ENCODE results near the gene TKT.

TKT gene

DNA sequence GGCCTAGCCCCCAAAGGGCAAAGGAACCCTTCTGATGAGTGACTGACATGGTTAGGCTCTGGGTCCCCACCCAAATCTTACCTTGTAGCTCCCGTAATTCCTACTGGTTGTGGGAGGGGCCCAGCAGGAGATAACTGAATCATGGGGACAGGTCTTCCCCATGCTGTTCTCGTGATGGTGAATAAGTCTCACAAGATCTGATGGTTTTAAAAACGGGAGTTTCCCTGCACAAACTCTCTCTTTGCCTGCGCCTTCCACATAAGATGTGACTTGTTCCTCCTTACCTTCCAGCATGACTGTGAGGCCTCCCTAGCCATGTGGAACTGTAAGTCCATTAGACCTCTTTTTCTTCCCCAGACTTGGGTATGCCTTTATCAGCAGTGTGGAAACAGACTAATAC lies 16.9 kb downstream of the TKT start:
- DNase-seq = no peak

DNA sequence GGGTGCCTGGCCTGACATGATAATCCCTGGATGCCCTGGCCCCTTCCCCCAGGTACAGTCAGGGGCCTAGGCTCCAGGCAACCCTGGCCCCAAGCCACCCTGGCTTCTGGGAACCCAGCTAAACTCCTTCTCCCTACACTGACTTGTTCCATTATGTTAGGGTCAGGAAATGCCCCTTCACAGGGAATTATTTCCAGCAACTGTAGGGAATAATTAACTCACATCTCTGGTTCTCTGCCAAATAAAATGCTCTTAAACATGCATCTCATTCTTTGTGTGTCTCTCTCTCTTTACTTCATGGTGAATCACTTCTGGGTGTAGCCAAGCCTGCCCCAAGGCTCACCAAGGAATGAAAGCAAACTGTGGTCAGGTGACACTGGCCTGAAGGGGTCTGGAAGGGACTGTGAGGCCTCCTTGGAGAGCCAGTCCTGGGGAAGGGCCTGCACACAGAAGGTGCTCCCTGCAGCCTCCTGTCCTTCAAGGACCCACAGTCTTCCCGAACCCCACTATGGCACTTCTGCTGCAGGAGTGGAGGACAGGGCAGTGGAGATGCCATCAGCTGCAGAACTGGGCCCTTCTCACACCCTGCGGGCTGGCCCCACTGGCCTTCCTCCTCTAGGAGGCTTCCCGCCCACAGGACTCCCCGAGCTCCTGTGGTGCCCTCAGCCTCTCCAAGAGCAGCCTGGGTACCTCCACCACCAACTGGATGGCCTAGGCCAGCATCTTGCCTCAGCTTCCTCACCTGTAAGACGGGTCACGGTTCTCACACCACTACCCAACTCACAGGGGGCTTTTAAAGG lies 17.6 kb downstream of the TKT start:
- DNase-seq = no peak

DNA sequence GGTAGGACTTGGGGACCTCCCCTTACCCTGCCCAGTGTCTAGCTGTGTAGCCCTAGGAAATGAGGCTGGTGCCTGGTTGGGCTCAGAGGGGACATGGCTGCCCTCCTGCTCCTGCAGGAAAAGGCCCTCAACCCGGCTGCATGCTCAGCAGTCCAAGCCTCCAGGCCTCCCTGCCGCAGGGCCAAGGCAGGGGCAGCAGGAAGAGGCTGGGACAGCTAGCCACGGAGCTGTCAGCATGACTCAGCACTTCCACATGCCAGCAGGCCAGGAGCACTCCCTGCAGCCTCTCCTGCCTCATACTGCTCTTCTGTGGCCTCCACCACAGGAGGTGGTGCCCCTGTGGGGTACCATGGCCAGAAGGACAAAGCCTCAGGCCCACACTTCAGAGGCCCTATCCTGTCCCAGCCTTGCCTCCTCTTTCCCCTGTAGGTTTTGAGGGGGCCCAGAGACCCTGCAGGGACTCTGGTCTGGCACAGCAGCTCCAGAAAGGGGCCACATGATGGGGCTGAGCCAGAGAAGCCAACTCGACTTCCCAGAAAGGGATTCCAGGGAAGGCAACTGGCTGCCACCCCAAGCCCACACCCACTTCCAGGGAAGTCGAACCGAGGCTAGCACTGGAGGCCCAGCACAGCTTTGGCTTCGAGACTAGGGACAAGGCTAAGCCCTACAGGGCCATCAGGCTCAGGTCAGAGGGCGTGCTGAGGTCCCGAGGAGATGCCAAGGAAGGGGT lies 19.5 kb downstream of the TKT start:
- DNase-seq = no peak

DNA sequence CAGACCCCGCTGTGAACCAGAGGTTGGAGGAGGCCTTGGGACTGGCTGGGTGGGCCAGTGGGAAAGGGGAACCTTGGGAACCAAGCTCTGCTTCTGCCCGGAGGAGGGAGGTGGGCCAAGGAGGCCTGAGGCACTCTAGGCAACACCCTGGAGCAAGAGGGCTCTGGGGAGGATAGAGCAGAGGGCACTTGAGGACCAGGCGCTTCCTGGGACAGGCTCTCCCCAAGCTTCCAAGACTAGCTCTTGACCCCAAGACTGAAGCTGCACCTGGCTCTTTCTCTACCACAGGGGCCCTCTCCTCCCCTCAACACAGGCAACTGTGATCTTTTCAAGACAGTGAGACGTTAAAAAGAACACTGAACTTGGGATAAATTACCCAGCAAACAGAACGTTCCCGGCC lies 20.3 kb downstream of the TKT start:
- DNase-seq = no peak

DNA sequence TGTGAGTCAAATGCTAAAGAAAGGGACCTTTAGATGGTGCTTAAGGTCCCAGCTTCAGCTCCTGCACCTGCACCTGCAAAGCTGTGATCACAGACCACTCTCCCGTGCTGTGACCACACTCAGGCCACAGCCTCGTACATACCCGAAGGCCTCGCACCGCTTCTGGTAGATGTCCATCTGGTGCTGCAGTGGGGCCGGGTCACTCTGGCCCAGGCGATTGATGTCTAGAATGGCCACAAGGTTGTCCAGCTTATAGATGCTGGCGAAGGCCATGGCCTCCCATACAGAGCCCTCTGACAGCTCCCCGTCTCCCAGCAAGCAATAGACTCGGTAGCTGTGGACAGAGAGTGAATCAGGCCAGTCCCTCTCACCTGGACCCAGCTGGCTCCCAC lies 21.0 kb downstream of the TKT start:
- DNase-seq = no peak

DNA sequence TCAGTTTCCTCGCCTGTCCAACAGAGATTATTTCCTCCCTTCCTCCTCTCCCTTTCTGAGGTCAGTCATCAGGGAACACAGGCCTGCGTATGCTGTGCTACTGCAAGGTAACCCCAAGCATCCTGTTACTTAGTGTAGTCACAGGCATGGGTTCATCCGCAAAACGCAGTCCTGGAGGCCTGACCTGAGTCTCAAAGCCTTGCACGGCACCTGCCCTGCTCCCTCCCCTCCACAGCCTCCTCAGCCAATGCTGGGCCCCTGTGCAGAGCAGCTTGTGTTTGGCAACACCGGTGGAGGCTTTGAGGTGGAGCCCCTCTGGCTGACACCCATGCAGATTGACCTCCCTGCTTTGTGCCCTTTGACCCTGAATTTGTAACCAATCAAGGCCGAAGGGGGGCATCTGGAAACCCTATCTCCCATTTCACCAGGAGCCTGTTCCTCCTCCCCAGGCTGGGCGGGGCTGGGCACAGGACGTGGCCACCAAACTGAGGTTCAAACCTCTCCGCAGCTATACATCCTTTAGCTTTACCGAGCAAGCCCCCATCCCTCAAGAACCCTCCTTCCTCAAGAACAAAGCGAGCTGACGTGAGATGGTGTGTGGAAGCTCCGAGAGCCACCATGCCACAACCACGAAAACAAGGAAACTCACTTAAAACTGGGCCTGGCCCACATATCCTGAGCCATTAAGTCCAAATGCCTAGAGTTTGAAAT lies 21.5 kb downstream of the TKT start:
- DNase-seq = no peak

DNA sequence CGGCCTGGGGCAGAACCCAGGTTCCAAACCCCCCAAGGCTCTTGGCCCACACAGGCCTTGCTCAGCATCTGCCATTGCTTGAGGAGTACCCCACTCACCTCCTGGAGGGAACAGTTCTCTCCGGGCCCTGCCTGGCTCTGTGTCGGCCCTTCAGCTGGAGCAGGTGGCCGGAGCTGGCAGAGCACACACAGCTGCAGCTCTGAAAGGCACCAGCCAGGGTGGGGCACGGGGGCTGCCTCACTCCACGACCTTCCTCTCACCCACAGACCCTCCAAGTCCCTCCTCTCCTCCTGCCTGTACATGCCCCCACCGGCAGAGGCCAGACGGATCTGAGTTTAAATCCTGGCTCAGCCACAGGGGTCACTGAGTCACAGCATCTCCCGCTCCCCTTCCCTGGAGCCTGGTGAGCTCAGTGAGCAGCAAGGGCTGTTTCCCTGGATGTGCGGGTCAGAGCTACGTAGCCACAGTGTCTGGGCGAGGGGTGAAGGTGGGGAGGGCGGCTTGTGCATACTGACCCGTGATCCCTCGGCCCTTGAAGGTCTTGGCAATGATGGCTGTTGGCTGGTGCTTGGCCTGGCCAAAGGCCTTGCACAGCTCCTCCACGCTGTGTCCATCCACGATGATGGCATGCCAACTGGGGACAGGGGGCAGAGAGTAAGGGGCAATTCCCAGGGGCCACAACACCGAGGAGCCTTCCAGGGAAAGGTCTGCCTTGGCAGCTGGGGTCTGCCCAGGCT lies 23.0 kb downstream of the TKT start:
- DNase-seq = no peak

DNA sequence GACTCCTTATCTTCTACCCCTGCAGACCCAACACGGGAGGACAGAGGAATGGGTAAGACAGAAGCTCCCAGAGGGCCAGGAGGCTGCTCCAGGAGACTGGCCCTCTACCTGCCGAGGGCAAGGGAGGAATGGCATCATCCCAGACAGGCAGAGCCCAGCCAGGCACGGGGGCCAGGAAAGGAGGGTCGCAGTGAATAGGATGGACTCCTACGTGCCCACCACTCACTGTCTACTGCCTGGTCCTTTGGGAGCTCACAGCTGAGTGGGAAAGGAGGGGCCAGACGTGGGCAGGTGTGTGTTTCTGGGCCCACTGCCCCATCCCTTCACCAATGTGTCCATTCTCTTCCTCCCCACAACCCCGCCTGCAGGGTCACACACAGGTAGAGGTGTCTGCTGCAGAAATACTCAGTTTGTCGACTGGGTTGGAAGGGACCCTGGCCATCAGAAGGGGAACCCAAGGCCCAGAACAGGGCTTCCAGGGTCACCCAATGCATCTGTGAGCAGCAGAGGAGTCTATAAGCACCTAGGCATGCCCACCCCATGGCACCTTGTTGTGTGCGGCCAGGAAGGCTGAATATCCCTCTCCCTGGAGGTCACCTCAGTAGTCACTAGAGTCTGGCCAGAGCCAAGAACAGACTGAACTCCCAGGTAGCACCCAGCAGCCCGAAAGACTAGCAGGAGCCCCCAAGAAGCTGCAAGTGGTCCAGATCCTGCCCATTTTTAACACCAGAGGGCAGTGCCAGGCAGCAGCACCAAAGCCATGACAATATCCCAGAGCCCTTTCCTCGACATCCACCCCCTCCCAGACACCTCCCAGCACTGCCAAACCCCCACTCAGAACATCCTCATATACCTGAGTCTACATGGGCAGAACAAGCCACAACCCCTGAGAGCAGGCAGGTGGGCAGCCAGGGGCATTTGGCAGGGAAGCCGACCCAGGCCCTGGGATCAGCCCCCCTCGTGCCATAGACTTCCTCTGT lies 24.0 kb downstream of the TKT start:
- no peak for DNase-seq

DNA sequence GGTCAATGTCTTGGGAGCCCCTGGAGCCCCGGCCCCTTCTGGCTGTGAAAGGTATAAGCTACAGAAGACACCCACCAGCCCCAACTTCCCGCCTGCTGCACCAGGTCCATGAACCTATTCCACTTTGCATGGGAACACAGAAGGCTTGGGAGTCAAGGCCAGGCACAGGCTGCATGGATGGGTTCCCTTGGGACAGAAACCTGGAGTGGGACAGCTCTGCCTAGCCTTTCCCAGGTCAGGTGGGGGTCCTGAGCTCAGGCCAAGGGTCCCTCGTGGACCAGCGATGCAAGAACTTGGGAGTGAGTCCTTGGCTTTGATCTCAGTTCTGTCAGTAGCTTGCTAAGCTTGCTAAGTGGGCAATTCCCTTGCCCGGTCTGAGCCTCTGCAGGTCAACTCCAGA lies 25.0 kb downstream of the TKT start:
- no peak for DNase-seq

DNA sequence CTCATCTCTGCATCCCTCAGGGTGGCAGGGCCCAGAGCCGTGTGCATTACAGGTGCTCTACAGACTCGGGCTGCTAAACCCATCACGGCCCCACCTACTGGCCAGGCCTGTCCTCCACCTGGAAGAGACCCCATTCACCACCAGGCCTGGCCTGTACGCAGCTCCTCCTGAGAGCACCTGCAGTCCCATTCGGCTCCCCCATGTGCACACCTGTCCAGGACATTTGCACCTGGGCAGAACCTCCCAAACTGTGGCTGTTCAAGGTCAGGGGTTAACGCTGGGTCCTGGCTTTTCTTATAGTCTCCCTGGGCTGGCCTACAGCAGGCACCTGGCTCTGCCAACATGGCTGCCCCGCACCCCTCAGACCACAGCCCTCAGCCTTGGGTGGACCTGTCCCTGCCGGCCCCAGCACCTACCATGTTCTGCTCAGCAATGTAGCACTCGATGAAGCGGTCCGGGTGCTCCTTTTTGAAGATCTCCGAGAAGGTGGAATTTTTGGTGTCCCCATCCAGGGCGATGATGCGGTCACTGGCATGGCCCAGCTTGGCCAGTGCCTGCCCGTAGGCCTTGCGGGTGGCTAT lies 25.7 kb downstream of the TKT start:
- DNase-seq = no peak

DNA sequence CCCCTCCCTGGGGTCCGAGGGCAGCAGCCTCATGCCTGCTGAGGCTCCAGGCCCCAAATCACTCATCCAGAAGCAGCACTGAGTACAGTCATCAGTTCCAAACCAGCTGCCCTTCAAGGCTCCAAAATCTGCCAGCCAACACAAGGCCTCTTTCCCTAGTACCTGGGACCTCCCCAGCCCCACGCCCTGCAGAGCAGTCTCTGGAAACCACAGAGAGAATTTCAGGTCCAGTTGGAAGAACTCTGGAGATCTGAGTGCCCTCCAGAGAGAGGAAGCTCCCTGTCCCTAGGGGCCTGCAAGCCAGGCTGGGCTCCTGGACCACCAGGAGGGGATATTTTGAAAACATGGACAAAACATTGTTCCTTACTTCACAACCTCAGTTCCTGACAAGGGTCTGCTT lies 26.2 kb downstream of the TKT start:
- no peak for DNase-seq

DNA sequence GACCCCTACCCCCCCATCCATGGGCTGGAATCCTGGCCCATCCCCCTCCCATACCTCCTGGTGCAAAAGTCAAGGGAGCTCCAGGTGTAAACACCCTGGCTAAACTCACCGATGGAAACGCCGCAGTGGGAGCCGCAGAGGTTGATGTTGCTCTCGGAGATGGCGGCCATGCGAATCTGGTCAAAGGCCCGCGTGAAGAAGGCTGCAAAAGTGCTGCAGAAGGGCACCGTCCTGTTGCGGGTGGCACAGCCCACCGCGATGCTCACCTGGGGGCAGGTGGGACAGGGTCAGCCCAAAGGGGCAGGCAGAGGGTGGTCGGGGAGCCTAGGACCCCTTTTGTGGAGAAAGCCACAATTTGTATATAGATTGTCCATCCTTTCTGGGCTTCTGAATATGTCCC lies 26.7 kb downstream of the TKT start:
- no peak for DNase-seq

DNA sequence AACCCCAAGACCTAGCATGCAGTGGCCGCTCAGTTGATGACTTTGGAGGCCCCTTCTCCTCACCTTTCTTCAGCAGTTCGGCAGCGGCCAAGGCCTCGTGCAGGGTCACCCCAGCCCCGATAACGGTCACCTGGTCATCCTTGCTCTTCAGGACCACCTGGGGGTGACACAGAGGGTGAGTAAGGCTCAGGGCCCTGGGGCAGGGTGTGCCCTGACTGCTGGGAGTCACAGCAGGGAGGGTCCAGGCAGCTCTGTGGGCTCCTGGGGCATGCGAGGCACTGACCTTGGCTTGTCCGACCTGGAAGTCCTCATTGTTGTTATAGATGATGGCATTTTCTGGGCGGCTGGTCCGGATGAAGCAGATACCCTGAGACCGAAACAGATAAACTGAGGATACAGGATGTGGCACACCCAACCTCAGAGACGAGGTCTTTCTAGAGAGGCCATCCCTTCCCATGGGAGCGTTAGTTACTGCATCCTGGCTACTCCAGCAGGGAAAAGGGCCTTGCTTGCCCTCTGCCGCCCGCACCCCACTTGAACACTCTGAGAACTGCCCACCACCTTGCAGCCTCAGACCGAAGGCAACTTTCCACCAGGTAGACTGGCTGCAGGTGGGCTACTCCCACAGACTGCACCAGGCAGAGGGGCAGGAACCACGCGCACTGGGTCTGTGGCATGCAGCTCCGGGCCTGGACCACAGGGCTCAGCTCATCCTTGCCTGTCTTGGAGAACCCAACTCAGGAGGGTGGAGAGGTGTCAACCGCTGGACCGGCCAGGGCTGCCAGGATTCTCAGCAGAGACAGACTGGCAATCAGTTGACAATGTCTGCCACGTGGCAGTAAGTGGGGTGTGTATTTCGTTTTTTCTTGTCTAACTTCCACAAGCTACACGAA lies 27.6 kb downstream of the TKT start:
- no peak for DNase-seq

DNA sequence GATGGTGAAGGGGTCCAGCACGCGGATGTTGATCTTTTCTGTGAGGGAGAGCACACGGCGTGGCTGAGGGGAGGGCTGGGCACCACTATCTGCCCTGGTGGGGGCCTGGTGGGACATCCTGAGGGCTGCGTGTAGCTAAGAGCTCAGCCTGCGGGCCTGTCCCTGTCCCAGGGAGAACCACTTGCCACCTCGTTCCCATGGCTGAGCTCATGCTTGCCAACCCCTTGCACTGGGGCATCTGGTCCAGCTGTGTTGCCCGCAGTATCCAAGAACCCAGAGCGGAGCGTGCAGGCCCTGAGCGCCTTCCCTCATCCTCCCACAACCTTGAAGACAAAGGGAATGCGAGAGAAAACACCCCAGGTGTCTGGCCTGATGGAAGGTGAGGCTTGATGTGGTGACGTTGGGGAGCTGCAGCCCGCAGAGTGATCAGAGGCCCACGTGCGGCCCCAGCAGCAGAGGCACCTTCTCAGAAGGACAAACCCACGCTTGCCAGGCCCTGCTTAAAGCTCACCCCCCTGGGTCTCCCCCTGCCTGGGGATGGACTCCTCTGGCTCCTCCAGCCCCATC lies 28.9 kb downstream of the TKT start:
- DNase-seq = no peak

DNA sequence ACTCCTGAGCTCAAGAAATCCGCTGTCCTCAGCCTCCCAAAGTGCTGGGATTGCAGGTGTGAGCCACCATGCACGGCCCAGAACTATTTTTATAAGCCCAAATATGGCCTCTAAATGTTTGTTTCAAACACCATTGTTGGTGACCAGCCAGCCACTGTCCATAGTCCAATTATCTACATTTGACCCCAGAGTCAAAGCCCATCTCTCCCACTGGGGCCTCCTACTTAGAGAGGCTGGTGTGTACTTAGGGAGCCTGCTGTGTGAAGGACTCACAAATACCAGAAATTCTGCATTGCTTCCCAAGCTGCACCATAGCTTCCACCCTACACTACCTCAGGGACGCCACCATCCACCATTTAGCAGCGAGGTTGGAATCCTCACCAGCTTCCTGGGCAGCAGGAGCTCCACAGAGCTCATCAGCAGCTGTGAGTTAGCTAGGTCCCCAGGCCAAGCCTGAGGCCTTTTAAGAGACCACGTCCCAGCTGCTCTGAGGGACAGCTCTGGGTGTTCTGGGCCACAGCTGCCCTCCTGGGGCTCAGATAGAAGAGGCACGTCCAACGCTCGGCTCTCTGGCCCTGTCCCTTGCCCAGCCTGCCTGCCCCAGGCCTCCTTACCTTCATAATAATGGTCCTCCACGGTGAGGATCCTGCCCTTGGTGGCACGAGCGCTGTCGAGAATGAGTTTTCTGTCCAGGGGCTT lies 29.5 kb downstream of the TKT start:
- no peak for DNase-seq

DNA sequence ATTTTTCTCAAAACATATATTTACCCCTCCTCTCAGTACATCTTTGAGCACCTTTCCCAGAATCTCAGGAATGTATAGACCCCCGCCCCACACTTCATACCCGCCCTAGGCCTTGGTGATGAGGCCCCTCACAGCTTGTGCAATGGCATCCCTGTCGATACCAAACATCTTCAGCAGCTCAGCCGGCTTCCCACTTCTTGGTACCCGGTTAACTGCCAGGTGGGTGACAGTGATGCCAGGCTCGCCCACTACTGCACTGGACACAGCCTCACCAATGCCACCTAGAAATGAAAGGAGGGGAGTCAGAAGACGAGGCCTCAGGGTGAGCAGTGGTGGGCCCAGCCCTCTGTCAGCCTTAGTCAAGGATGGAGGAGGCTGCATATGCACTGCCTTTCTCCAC lies 30.2 kb downstream of the TKT start:
- no peak for DNase-seq

DNA sequence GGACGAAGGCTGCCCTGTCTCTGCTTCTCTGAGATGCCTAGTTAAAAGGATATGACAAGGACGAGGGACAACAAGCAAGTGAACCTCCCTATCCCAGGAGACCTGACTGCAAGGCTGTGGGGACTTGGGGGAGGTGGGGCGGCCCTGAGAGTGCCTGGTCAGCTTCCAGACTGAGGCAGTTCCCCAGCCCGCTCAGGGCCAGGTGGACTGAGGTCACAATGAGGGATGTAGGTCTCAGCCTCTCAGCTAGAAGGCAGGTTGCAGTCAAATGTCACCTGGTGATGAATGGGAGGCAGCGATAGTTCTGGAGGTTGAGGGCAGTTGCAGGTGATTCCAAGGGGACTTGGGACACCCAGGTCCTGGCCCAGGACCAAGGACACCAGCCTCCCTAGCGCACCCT lies 30.6 kb downstream of the TKT start:
- DNase-seq = no peak

DNA sequence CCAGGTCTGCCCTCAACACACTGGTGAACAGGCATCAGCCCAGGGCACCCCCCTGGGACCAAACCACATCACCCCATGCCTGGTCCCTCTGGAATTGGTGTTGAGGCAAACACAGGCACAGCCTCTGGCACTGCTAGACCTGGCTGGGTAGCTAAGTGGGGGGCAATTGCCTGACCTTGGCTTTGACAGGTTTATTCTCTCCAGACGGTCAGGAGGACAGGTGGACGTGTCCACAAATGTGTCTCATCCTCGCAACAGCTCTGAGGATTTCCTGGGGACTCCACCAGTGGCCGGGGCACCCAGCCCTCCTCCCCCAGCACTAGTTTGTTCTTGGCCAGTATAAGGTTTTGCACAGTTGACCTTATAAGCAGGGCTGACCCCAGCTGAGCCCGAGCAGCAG lies 31.3 kb downstream of the TKT start:
- DNase-seq = no peak

DNA sequence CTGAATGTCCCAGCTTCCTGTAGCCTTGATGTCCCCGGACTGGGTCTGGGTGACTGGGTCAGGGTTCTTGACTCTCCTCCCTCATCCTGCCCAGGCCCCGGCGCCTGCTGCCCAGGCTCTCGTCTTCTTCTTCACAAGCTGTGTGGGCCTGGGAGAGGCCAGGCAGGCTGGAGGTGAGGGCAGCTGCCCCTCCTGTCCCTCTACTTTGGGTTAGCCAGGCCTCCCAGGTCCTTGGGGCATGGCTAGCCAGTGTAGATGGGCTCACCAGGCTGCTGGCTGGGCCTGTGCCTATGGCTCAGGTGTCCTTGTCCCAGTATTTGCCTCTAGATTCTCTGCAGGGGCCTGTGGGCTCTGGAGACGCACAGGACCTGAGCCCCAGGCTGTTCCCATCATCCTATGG lies 31.8 kb downstream of the TKT start:
- no peak for DNase-seq

DNA sequence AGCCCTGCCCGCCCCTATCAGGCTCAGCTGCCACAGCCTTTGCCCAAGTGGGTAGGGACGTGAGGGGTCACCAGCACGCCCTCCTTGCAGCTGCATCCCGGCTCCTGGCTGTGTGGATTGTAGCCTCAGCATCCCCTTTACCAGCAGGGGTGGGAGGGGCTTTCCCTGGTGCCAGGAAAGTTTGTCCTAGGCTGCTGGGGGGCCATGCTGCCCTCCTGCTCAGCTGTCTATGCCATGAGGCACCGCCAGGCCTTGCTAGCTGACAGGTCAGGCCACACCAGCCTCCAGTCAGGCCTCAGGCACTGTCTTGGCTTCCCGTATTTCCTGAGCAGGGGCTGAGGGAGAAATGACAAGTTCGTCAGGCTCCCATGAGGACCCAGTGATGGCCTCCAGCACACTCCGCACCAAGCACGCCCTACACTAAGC lies 32.3 kb downstream of the TKT start:
- no peak for DNase-seq
